Choroid plexus epithelial cell (primary cell): ENCODE data around the gene GPX7.

Experiments used
- DNase-seq: peaks from one replicate; pipeline ENCODE4 v3.0.0-alpha.2; 2010; ENCODE audit warnings: low read depth
- H3K4me3 ChIP-seq: 2 replicates; pipeline ENCODE4 v1.5.1; 2011; ENCODE audit warnings: low read depth, mild to moderate bottlenecking, control low read depth, low read length, moderate library complexity
- CTCF ChIP-seq: conservative IDR thresholded peaks from 2 replicates; pipeline ENCODE4 v1.5.1; 2011; ENCODE audit warnings: low read depth, mild to moderate bottlenecking, control low read depth, inconsistent platforms, low read length, moderate library complexity

Gene GPX7

GRCh38 chr1:52634111-52634510 lies 31.9 kb downstream of the GPX7 start:
- TF ChIP-seq CTCF, result no peak
- H3K4me3 ChIP-seq, result no peak overlapping the region
- no peak for DNase-seq

GRCh38 chr1:52635321-52636089 lies 33.3 kb downstream of the GPX7 start:
- no peak overlapping the region for H3K4me3 ChIP-seq
- DNase-seq, result no peak
- no peak for TF ChIP-seq CTCF

- no peak for DNase-seq
- no peak overlapping the region for H3K4me3 ChIP-seq
- TF ChIP-seq CTCF, result no peak
These were observed 34.8 kb downstream of the GPX7 start for GRCh38 chr1:52636721-52637695.

GRCh38 chr1:52637946-52638345 lies 35.8 kb downstream of the GPX7 start:
- H3K4me3 ChIP-seq, result no peak overlapping the region
- no peak for TF ChIP-seq CTCF
- no peak for DNase-seq

GRCh38 chr1:52640697-52641096 lies 38.5 kb downstream of the GPX7 start:
- no peak for TF ChIP-seq CTCF

GRCh38 chr1:52641307-52641706 lies 39.1 kb downstream of the GPX7 start:
- no peak for DNase-seq
- TF ChIP-seq CTCF, result no peak

More at GRCh38 chr1:52640697-52641096, 38.5 kb downstream of the GPX7 start:
- no peak for DNase-seq
- H3K4me3 ChIP-seq, result no peak overlapping the region

More at GRCh38 chr1:52641307-52641706, 39.1 kb downstream of the GPX7 start:
- H3K4me3 ChIP-seq, result no peak overlapping the region
